ENCODE measurements around the gene ALKBH3.
A peak's percentile ranks its signal among the peaks of the same experiment; 100 is the strongest.

The ALKBH3 gene

DNA sequence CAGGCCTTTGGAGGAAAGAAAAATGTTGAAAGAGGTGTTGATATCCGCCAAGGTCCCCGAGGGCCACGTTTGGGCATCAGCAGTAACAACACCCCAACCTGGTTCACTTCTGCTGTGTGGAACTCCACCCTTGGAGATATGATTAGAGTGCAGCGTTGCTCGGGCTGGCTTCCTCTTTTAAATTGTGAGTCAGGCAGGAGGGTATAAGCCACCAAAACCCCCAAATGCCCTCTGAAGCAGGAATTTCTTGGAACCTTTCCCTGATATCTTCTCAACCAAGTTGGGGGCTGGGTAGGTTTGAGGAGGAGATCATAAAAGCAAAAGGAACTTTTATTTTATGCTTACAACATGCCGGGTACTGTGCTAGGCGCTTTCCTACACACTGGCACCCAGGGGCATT, 55.4 kb downstream of the ALKBH3 start:
- ATAC-seq: no peak
- no peak for TF ChIP-seq ARNTL (CRISPR knock-in tag; IDR thresholded peaks at IDR 0.05; ENCODE audit: borderline replicate concordance, low read depth)
- TF ChIP-seq ZNF70 (CRISPR knock-in tag; IDR thresholded peaks at IDR 0.05): no peak
- TF ChIP-seq ESRRG (CRISPR knock-in tag; IDR thresholded peaks at IDR 0.05): no peak
- TF ChIP-seq BACH2 (CRISPR knock-in tag; IDR thresholded peaks at IDR 0.05; ENCODE audit: borderline replicate concordance): no peak
- TF ChIP-seq ZC3H10 (CRISPR knock-in tag; IDR thresholded peaks at IDR 0.05): no peak
- no peak for TF ChIP-seq ZFP30 (CRISPR knock-in tag; IDR thresholded peaks at IDR 0.05)
- TF ChIP-seq, protein P1, sequence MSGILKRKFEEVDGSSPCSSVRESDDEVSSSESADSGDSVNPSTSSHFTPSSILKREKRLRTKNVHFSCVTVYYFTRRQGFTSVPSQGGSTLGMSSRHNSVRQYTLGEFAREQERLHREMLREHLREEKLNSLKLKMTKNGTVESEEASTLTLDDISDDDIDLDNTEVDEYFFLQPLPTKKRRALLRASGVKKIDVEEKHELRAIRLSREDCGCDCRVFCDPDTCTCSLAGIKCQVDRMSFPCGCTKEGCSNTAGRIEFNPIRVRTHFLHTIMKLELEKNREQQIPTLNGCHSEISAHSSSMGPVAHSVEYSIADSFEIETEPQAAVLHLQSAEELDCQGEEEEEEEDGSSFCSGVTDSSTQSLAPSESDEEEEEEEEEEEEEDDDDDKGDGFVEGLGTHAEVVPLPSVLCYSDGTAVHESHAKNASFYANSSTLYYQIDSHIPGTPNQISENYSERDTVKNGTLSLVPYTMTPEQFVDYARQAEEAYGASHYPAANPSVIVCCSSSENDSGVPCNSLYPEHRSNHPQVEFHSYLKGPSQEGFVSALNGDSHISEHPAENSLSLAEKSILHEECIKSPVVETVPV (CRISPR knock-in tag; IDR thresholded peaks at IDR 0.05): no peak
- no peak for TF ChIP-seq ZFP3 (CRISPR knock-in tag; IDR thresholded peaks at IDR 0.05)
- TF ChIP-seq CSDC2 (CRISPR knock-in tag; IDR thresholded peaks at IDR 0.05): no peak
- no peak for TF ChIP-seq GLIS3 (CRISPR knock-in tag; IDR thresholded peaks at IDR 0.05)
- no peak for TF ChIP-seq RARB (CRISPR knock-in tag; IDR thresholded peaks at IDR 0.05)
- TF ChIP-seq, protein P2, sequence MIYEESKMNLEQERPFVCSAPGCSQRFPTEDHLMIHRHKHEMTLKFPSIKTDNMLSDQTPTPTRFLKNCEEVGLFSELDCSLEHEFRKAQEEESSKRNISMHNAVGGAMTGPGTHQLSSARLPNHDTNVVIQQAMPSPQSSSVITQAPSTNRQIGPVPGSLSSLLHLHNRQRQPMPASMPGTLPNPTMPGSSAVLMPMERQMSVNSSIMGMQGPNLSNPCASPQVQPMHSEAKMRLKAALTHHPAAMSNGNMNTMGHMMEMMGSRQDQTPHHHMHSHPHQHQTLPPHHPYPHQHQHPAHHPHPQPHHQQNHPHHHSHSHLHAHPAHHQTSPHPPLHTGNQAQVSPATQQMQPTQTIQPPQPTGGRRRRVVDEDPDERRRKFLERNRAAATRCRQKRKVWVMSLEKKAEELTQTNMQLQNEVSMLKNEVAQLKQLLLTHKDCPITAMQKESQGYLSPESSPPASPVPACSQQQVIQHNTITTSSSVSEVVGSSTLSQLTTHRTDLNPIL (CRISPR knock-in tag; IDR thresholded peaks at IDR 0.05; ENCODE audit: low read depth): no peak
- TF ChIP-seq, protein P3, sequence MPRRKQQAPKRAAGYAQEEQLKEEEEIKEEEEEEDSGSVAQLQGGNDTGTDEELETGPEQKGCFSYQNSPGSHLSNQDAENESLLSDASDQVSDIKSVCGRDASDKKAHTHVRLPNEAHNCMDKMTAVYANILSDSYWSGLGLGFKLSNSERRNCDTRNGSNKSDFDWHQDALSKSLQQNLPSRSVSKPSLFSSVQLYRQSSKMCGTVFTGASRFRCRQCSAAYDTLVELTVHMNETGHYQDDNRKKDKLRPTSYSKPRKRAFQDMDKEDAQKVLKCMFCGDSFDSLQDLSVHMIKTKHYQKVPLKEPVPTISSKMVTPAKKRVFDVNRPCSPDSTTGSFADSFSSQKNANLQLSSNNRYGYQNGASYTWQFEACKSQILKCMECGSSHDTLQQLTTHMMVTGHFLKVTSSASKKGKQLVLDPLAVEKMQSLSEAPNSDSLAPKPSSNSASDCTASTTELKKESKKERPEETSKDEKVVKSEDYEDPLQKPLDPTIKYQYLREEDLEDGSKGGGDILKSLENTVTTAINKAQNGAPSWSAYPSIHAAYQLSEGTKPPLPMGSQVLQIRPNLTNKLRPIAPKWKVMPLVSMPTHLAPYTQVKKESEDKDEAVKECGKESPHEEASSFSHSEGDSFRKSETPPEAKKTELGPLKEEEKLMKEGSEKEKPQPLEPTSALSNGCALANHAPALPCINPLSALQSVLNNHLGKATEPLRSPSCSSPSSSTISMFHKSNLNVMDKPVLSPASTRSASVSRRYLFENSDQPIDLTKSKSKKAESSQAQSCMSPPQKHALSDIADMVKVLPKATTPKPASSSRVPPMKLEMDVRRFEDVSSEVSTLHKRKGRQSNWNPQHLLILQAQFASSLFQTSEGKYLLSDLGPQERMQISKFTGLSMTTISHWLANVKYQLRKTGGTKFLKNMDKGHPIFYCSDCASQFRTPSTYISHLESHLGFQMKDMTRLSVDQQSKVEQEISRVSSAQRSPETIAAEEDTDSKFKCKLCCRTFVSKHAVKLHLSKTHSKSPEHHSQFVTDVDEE (CRISPR knock-in tag; IDR thresholded peaks at IDR 0.05): no peak
- no peak for TF ChIP-seq ZNF8 (CRISPR knock-in tag; IDR thresholded peaks at IDR 0.05)
- TF ChIP-seq PPARA (CRISPR knock-in tag; IDR thresholded peaks at IDR 0.05; ENCODE audit: borderline replicate concordance): no peak

DNA sequence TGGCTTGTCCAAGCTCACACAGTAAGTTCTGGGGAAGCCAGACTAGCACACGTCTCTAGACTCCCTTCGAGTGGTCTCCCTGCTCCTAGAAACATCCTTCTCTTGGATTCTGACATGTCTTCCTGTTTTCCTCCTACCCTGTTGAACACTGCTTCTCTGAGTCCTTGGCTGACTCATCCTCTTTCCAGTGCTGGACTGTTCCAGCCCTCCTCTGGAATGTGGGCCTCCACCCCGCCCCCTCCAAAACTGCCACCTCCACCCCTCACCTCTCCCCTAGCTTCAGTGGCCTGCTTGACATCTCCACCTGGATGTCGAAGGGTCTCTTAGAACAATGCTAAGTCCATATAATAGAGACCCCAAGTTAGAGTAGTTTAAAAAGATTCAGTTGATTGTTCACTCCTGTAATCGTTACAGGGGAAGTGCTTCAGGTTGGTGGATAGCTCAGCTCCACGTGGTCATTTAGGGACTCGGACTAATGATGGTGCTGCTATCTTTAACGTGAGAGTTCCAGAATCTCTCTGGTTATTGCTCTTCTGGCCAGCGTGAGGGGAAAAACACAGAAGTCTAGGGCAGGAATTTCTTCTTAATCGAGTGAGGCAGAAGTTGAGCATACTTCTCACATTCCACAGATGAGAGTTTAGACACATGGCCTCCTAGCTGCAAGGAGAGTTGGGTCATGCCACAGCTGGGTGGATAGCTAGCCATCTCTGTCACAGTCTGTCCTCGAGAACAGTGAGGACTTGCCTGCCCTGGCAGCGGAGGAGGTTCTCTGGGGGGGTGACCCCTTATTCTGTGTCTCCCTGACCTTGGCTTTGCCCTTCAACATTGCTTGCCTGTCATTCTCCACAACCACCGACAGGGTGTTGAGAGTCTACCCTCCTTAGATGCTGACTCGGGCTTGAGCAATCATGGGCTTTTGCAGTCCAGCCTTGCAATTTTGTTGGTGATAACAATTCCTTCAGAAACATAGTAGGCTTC, 57.1 kb downstream of the ALKBH3 start:
- peak; percentile 49 for ATAC-seq
- TF ChIP-seq SNAI2 (CRISPR knock-in tag; IDR thresholded peaks at IDR 0.05): no peak
- TF ChIP-seq BACH2 (CRISPR knock-in tag; IDR thresholded peaks at IDR 0.05; ENCODE audit: borderline replicate concordance): no peak
- TF ChIP-seq PPARA (CRISPR knock-in tag; IDR thresholded peaks at IDR 0.05; ENCODE audit: borderline replicate concordance): no peak
- TF ChIP-seq POU6F1 (CRISPR knock-in tag; IDR thresholded peaks at IDR 0.05; ENCODE audit: borderline replicate concordance, low read depth): no peak
- TF ChIP-seq ZFP3 (CRISPR knock-in tag; IDR thresholded peaks at IDR 0.05): no peak
- TF ChIP-seq, protein P2 (CRISPR knock-in tag; IDR thresholded peaks at IDR 0.05; ENCODE audit: low read depth): no peak
- no peak for TF ChIP-seq TOX (CRISPR knock-in tag; IDR thresholded peaks at IDR 0.05; ENCODE audit: borderline replicate concordance)
- TF ChIP-seq, protein P1 (CRISPR knock-in tag; IDR thresholded peaks at IDR 0.05): no peak
- TF ChIP-seq, protein P3 (CRISPR knock-in tag; IDR thresholded peaks at IDR 0.05): no peak
- TF ChIP-seq RARB (CRISPR knock-in tag; IDR thresholded peaks at IDR 0.05): no peak
- TF ChIP-seq ZNF565 (CRISPR knock-in tag; conservative IDR thresholded peaks at IDR 0.05; ENCODE audit: low read depth): no peak
- no peak for TF ChIP-seq ZFP30 (CRISPR knock-in tag; IDR thresholded peaks at IDR 0.05)
- no peak for TF ChIP-seq CSDC2 (CRISPR knock-in tag; IDR thresholded peaks at IDR 0.05)
- no peak for TF ChIP-seq GLIS3 (CRISPR knock-in tag; IDR thresholded peaks at IDR 0.05)
- no peak for TF ChIP-seq ISL1 (CRISPR knock-in tag; IDR thresholded peaks at IDR 0.05)
- no peak for TF ChIP-seq ESRRG (CRISPR knock-in tag; IDR thresholded peaks at IDR 0.05)
- TF ChIP-seq OSR1 (CRISPR knock-in tag; IDR thresholded peaks at IDR 0.05): no peak
- no peak for TF ChIP-seq TCF4 (CRISPR knock-in tag; IDR thresholded peaks at IDR 0.05; ENCODE audit: borderline replicate concordance)
- no peak for TF ChIP-seq ZC3H10 (CRISPR knock-in tag; IDR thresholded peaks at IDR 0.05)

Measured in SK-N-SH treated with all-trans-retinoic acid at 6 μM for 48 hours (cell line).